ENCODE data around the gene PTPN7.

PTPN7 gene

GRCh38 chr1:202165267-202165941 is 5.0 kb upstream of the PTPN7 start:
- DNase-seq, result no peak

- no peak for DNase-seq
These were observed 4.1 kb upstream of the PTPN7 start for GRCh38 chr1:202164271-202165037.

- DNase-seq, result no peak
These were observed 3.2 kb upstream of the PTPN7 start for GRCh38 chr1:202163281-202164270.

- no peak for DNase-seq
These were observed 2.2 kb upstream of the PTPN7 start for GRCh38 chr1:202162418-202163280.

- DNase-seq, result no peak
These were observed 1.6 kb upstream of the PTPN7 start for GRCh38 chr1:202162047-202162417.

- DNase-seq, result no peak
These were observed 997 bp upstream of the PTPN7 start for GRCh38 chr1:202161151-202162046.

- no peak for DNase-seq
These were observed 649 bp downstream of the PTPN7 start for GRCh38 chr1:202159534-202160371.

GRCh38 chr1:202158810-202159533 is 1.4 kb downstream of the PTPN7 start:
- DNase-seq, result no peak

GRCh38 chr1:202157945-202158344 is 2.5 kb downstream of the PTPN7 start:
- DNase-seq, result no peak

- DNase-seq, result no peak
These were observed 3.8 kb downstream of the PTPN7 start for GRCh38 chr1:202156590-202156989.

GRCh38 chr1:202155478-202156021 is 4.9 kb downstream of the PTPN7 start:
- no peak for DNase-seq

GRCh38 chr1:202154766-202155477 is 5.5 kb downstream of the PTPN7 start:
- peak; percentile 72 for DNase-seq

GRCh38 chr1:202154148-202154765 is 6.1 kb downstream of the PTPN7 start:
- no peak for DNase-seq

- DNase-seq, result no peak
These were observed 7.1 kb downstream of the PTPN7 start for GRCh38 chr1:202153284-202153683.

GRCh38 chr1:202152399-202152798 is 8.0 kb downstream of the PTPN7 start:
- no peak for DNase-seq

- DNase-seq, result no peak
These were observed 9.4 kb downstream of the PTPN7 start for GRCh38 chr1:202151045-202151444.

- no peak for DNase-seq
These were observed 9.8 kb downstream of the PTPN7 start for GRCh38 chr1:202150602-202151001.

- DNase-seq, result no peak
These were observed 10.2 kb downstream of the PTPN7 start for GRCh38 chr1:202150187-202150586.

Measured in NCI-H1694 (cell line).